HEK293 (cell line): ENCODE measurements around the gene CTBP1.

ENCODE experiments used
- EGR2 ChIP-seq: fragments of 450-650 bp; formaldehyde crosslinking; IDR thresholded peaks from 2 replicates; pipeline ENCODE4 v1.5.1; 2016; ENCODE audit warnings: low read depth, missing biosample characterization, missing genetic modification characterization
- GFI1B ChIP-seq: fragments of 450-650 bp; formaldehyde crosslinking; IDR thresholded peaks from 2 replicates; pipeline ENCODE4 v1.5.1; 2016; ENCODE audit warnings: missing biosample characterization, missing genetic modification characterization
- RBAK ChIP-seq: fragments of 450-650 bp; formaldehyde crosslinking; IDR thresholded peaks from 2 replicates; pipeline ENCODE4 v1.5.1; 2016; ENCODE audit warnings: missing biosample characterization, missing genetic modification characterization
- ZBTB8A ChIP-seq: fragments of 450-650 bp; formaldehyde crosslinking; IDR thresholded peaks from 2 replicates; pipeline ENCODE4 v1.5.1; 2016; ENCODE audit warnings: missing biosample characterization, missing genetic modification characterization
- ZNF133 ChIP-seq: fragments of 450-650 bp; formaldehyde crosslinking; IDR thresholded peaks from 2 replicates; pipeline ENCODE4 v1.5.1; 2016; ENCODE audit warnings: missing biosample characterization, missing genetic modification characterization
- ZNF138 ChIP-seq: fragments of 450-650 bp; formaldehyde crosslinking; IDR thresholded peaks from 2 replicates; pipeline ENCODE4 v1.5.1; 2016; ENCODE audit warnings: missing biosample characterization, missing genetic modification characterization, borderline replicate concordance
- ZNF19 ChIP-seq: fragments of 450-650 bp; formaldehyde crosslinking; IDR thresholded peaks from 2 replicates; pipeline ENCODE4; 2016; ENCODE audit warnings: missing biosample characterization, missing genetic modification characterization, low read depth
- ZNF350 ChIP-seq: fragments of 450-650 bp; formaldehyde crosslinking; IDR thresholded peaks from 2 replicates; pipeline ENCODE4 v1.5.0; 2017; ENCODE audit warnings: missing biosample characterization, mild to moderate bottlenecking, missing genetic modification characterization
- ZNF510 ChIP-seq: fragments of 450-650 bp; formaldehyde crosslinking; IDR thresholded peaks from 2 replicates; pipeline ENCODE4 v1.5.1; 2018; ENCODE audit warnings: mild to moderate bottlenecking, missing genetic modification characterization, missing biosample characterization; ENCODE audit not compliant: insufficient replicate concordance
- TF ChIP-seq, protein P1 (sequence below): sonication (generic); formaldehyde crosslinking; IDR thresholded peaks from 2 replicates; pipeline ENCODE4 v1.8.1; 2022; ENCODE audit warnings: mild to moderate bottlenecking, moderate library complexity, missing genetic modification reagents
- TF ChIP-seq, protein P2 (sequence below): fragments of 450-650 bp; formaldehyde crosslinking; IDR thresholded peaks from 2 replicates; pipeline ENCODE4 v1.5.1; 2016; ENCODE audit warnings: missing biosample characterization, missing genetic modification characterization

GRCh38 chr4:1230316-1230715 lies 18.6 kb downstream of the CTBP1 start:
- TF ChIP-seq ZNF138 (tag by site-specific recombination) (no peak), RBAK (tag by site-specific recombination) (no peak), ZNF19 (no peak), EGR2 (tag by site-specific recombination) (no peak), GFI1B (tag by site-specific recombination) (no peak), ZNF350 (tag by site-specific recombination) (no peak), ZNF133 (tag by site-specific recombination) (no peak), ZBTB8A (tag by site-specific recombination) (no peak), ZNF510 (tag by site-specific recombination) (no peak)
- TF ChIP-seq, protein P1, sequence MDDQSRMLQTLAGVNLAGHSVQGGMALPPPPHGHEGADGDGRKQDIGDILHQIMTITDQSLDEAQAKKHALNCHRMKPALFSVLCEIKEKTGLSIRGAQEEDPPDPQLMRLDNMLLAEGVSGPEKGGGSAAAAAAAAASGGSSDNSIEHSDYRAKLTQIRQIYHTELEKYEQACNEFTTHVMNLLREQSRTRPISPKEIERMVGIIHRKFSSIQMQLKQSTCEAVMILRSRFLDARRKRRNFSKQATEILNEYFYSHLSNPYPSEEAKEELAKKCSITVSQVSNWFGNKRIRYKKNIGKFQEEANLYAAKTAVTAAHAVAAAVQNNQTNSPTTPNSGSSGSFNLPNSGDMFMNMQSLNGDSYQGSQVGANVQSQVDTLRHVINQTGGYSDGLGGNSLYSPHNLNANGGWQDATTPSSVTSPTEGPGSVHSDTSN (CRISPR knock-in tag) = no peak
- TF ChIP-seq, protein P2, sequence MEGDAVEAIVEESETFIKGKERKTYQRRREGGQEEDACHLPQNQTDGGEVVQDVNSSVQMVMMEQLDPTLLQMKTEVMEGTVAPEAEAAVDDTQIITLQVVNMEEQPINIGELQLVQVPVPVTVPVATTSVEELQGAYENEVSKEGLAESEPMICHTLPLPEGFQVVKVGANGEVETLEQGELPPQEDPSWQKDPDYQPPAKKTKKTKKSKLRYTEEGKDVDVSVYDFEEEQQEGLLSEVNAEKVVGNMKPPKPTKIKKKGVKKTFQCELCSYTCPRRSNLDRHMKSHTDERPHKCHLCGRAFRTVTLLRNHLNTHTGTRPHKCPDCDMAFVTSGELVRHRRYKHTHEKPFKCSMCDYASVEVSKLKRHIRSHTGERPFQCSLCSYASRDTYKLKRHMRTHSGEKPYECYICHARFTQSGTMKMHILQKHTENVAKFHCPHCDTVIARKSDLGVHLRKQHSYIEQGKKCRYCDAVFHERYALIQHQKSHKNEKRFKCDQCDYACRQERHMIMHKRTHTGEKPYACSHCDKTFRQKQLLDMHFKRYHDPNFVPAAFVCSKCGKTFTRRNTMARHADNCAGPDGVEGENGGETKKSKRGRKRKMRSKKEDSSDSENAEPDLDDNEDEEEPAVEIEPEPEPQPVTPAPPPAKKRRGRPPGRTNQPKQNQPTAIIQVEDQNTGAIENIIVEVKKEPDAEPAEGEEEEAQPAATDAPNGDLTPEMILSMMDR (tag by site-specific recombination) = no peak
